NK-92 (cell line): ENCODE results near the gene KLHDC7A.

Source experiments
- DNase-seq: peaks from one replicate; lab custom pipeline; 2025; ENCODE audit not compliant: unreplicated experiment; lab: John Stamatoyannopoulos, UW

Gene KLHDC7A

GRCh38 chr1:18470671-18471355 is 9.9 kb upstream of the KLHDC7A start:
- no peak for DNase-seq

DNA sequence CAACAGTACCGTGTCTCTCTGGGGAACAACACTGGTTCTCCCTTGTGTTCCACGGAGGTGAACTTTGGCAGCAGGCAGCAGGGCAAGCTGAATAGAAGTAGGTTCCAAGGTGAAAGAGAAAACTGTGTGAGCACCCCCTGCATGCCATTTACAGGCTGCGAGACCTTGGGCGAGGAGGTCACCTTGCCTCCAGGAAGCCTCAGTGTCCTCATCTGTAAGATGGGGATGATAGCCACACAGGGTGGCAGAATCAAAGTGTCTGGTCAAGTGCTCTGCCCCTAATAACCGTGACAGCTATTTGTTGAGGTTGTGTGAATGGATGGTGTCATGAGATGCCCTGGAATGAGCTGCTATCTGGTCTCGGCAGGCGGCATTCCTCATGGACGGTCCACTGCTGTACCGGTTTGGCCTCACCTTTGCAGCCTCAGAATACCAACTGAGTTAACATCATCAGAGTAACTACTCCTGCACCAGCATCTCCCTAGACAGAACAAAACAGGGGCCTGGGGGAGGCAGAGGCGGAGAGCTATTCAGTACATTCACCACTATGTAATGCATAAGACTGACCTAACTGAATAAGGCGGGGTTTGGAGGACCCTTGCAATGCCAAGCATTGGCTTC is 7.4 kb upstream of the KLHDC7A start:
- no peak for DNase-seq

DNA sequence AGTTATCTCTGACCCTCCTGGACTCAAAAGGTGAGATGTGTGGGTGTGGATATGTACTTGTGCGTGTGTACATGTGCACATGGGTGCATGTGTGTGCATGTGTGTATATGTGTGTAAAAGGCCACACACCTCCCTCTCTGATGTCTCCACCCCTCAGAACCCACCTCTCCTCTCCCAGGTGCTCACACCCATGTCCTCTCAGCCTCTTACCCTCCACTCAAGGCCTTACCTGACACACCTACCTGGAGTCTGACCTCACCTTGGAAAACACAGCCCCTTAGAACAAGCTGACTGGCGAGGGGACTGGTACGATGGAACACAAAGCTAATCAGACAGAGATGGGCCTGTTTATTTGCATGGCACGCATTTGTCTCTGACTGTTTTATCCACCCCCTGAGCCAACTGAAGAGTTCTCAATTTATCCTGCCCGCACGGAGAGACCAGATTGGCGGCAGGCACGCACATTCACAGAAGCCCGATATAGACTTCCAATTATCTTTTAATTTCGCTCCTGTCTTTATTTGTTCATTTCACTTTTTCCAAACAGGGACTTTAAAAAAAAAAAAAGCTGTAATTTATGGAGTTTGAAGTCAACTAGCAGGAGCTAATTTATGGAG is 6.1 kb upstream of the KLHDC7A start:
- DNase-seq = no peak

- no peak for DNase-seq
Observed at GRCh38 chr1:18475234-18475905, 5.4 kb upstream of the KLHDC7A start.

GRCh38 chr1:18479454-18479853 is 1.3 kb upstream of the KLHDC7A start:
- DNase-seq = no peak

- no peak for DNase-seq
Observed at GRCh38 chr1:18481190-18481920, 625 bp downstream of the KLHDC7A start.

GRCh38 chr1:18481921-18482701 is 1.4 kb downstream of the KLHDC7A start:
- no peak for DNase-seq

DNA sequence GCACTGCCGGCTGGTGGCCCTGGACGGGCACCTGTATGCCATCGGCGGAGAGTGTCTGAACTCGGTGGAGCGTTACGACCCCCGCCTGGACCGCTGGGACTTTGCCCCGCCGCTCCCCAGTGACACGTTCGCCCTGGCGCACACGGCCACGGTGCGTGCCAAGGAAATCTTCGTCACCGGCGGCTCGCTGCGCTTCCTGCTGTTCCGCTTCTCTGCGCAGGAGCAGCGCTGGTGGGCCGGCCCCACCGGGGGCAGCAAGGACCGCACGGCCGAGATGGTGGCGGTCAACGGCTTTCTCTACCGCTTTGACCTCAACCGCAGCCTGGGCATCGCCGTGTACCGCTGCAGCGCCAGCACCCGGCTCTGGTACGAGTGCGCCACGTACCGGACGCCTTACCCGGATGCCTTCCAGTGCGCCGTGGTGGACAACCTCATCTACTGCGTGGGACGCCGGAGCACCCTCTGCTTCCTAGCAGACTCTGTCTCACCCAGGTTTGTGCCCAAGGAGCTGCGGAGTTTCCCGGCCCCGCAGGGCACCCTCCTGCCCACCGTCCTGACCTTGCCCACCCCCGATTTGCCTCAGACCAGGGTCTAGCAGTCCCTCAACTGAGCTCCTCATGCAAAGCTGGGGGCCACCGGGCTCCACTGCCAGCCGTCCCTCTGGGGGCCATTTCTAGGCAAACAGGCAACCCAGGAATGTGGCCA is 2.1 kb downstream of the KLHDC7A start:
- no peak for DNase-seq

GRCh38 chr1:18484276-18484675 is 3.5 kb downstream of the KLHDC7A start:
- DNase-seq = no peak

DNA sequence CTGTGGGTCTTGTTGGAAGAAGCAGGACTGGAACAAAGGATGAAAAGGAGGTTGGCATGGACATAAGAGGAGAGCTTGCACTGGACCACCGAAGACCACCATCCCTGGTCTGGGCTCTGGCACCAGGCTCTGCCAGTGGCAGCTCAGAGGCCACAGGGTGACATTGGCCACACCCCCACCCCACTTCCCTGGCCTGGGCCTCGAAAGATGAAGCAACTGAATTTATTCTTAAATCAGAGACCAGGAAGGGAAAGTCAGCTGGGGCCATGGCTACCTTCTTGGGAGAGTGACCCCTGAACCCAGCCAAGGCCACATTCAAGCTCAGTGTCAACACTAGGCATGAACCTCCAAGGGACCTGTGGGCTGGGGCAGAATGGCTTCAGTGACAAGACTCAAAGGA is 4.0 kb downstream of the KLHDC7A start:
- no peak for DNase-seq

DNA sequence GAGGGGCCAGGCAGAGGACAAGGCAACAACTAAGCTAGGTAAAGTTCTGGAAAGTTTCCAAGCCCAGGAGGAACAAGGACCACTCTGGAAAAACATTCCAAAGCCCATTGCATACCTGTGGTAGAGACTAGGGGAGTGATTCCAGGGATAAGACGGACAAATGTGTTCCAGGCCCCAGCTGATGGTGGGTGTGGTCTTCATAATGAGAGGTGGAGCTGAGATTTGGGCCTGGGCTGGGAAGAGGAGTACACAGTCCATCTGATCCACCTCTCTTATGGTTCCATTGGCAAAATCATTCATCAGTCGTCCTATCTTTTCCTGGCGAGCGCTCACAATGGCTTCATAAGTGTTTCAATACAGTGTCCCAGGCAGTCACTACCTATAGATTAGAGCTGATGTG is 4.5 kb downstream of the KLHDC7A start:
- DNase-seq = no peak

GRCh38 chr1:18486195-18486594 is 5.5 kb downstream of the KLHDC7A start:
- DNase-seq = no peak

DNA sequence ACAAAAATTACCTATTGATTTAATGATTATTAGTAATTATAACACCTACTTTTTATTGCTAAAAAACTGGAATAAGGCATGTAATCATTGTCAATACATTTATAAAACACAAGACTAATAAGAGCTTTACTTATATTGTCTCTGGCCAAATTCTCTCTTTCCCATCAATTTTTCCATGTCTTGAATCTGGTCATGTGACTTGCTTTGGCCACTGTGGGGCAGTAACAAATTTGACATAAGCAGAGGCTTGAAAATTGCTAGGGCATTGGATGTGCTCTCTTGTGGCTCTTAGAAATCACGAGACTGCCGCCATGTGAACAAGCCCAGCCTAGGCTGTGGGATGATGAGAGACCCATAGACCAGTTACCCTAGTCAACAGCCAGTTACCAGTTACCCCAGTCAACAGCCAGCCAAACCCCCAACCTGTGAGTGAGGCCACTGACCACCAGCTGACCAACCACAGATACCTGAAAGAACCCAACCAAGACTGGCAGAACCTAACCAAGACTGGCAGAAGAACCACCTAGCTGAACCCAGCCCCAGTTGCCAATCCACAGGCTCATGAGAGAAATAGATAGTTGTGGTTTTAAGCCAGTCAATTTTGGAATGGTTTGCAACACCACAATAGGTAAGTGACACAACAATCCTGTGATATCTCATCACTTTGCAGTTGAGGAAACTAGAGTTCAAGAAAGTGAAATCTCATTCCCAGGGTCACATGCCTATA is 8.8 kb downstream of the KLHDC7A start:
- DNase-seq = no peak

- DNase-seq = no peak
Observed at GRCh38 chr1:18491168-18491567, 10.4 kb downstream of the KLHDC7A start.

DNA sequence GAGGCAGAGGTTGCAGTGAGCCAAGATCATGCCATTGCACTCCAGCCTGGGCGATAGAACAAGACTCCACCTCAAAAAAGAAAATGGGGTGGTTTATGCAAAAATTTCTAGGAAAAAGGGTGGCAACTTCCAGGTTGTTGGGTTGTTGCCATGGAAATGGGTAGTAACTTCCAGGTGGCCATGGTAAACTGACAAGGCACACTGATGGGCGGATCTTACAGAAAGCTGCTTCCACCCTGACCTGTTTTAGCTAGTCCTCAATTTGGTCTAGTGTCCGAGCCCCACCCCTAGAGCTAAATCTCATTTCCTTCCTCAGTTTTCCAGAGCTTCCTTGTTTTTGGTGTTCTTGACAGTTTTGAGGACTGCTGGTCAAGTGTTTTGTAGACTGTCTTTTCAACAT is 13.6 kb downstream of the KLHDC7A start:
- no peak for DNase-seq

DNA sequence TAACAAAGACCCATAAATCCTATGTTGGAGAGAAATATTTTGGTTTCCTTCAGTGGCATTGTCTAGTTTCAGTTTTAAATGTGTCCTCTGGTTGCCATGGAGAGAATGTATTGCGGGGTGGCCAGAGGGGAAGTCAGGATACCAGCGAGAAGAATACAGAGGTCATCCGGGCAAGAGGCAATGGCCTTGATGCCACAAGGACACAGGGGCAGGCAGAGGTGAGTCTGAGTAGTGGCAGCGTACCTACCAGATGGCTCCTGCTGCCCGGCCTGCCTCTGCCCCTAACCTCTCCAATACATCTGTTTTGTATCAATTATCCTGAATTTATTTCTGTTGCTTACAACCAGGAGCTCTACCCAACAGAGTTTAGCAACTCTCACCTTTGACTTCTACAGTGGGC is 14.9 kb downstream of the KLHDC7A start:
- DNase-seq = no peak

GRCh38 chr1:18496056-18496455 is 15.3 kb downstream of the KLHDC7A start:
- DNase-seq = no peak

GRCh38 chr1:18496497-18497235 is 15.9 kb downstream of the KLHDC7A start:
- DNase-seq = no peak

- no peak for DNase-seq
Observed at GRCh38 chr1:18501833-18502232, 21.1 kb downstream of the KLHDC7A start.
